Frontal cortex (tissue), 4 donors: Measurements from ENCODE around the gene CD4. TPM values are rescaled to one million over a fixed set of nuclear protein-coding genes. Genes with fewer than 3 reads are reported as not detected.

Experiments
- DNase-seq, 2 donors: peaks; one replicate each; pipeline ENCODE4 v3.0.0; 2012; ENCODE audit warnings: low spot score in 2 of 2
- FAIRE-seq: peaks from 2 replicates; lab custom pipeline; 2012; peaks lifted over from hg19 to GRCh38; lab: Jason Lieb, UNC
- total RNA-seq: library from RNA; depleted of rRNA; stranded (reverse); fragments of >200 nt; gene quantifications from one replicate; pipeline ENCODE4 v1.2.3, GENCODE V29; 2014
- donor health status: control.
- donor health status: control.
- donor health status: control.

Gene CD4
- total RNA-seq, 1 donor from 2014 or later: 2.0 TPM

DNA sequence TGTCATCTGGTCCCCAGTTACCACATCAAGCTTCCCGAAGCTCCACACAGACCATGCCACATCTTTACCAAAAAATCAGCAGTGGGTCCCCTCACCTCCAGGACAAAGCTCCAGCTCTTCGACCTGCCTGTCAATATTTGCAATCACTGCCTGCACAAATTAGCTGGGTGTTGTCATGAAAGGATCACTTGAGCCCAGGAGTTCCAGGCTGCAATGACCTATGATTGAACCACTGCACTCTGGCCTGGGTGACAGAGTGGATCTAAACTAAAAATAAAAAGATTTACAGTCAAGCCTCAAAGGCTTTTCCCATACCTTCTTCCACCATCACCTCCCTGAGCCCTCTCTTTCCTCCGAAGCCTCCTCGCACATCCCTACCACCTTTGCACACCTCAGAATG, 7.2 kb downstream of the CD4 start:
- DNase-seq: no peak
- no peak for FAIRE-seq

DNA sequence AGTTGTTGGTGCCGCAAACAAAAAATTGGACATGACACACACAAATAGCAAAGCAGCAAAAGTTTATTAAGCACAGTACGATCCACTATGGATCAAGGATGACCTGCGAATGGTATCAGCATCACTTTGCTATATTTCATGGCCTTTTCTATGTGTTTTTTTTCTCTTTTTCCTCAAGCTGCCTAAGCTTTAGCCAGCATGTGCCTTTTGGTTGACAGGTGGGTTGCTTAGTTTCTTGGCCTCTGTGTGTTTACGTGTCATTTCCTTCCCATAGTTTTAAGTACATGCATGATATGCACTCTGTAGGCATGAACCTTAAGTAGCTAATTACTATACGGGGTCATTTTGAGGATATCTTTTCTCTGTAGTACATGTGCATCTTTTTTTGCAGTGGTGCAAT, 9.8 kb downstream of the CD4 start:
- no peak for FAIRE-seq
- no peak for DNase-seq

GRCh38 chr12:6807170-6807569, 17.8 kb downstream of the CD4 start:
- DNase-seq (no peak), FAIRE-seq (no peak)

DNA sequence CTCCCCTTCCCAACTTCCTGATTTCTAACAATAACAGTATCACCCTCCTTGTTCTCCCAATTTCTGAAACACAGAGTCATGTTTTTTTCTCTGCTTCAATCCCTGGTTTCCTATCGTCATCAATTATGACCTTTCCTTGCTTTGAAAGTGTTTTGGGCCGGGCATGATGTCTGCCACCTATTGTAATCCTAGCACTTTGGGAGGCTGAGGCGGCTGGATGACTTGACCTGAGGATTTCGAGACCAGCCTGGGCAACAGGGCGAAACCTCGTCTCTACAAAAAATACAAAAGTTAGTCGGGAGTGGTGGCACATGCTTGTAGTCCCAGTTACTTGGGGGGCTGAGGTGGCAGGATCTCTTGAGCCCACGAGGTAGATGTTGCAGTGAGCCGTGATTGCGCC, 19.7 kb downstream of the CD4 start:
- DNase-seq (no peak), FAIRE-seq (no peak)

- FAIRE-seq: no peak
- no peak for DNase-seq
These were observed 21.4 kb downstream of the CD4 start for GRCh38 chr12:6810758-6811157.

GRCh38 chr12:6813363-6813762, 24.0 kb downstream of the CD4 start:
- FAIRE-seq: no peak
- no peak for DNase-seq

- FAIRE-seq: no peak
- no peak for DNase-seq
These were observed 27.3 kb downstream of the CD4 start for GRCh38 chr12:6816598-6816997.

GRCh38 chr12:6817098-6817497, 27.8 kb downstream of the CD4 start:
- FAIRE-seq (no peak), DNase-seq (no peak)

DNA sequence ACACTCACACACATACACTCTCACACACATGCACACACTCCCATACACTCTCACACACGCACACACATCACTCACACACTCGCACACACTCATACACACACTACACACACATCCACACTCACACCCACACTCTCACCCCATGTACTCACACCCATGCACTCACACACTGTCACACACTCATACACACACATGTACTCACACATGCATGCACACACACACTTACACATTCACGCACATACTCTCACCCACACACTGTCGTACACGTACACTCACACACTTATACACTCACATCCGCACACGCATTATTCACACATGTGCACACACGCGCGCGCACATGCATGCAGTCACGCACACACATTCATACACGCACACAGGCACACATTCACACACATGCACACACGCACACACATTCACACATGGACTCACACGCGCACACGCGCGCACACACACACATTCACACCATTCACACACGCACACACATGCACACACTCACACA, 28.4 kb downstream of the CD4 start:
- no peak for FAIRE-seq

DNA sequence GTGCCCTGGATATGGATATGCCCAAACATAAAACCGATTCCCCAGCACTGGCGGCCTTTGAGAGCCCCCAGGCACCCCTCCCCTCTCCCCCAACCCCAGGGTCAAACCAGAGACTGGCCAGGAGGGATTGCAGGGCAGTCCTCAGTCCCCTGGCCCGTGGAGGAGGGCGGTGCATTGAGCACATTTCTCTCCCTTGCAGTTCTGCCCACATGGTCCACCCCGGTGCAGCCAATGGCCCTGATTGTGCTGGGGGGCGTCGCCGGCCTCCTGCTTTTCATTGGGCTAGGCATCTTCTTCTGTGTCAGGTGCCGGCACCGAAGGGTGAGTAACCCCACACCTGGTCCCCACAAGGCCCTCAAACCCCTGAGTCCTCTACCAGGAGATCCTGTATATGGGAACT, 28.9 kb downstream of the CD4 start:
- no peak for DNase-seq
- no peak for FAIRE-seq

More for the DNA sequence above, 28.4 kb downstream of the CD4 start:
- DNase-seq: no peak

DNA sequence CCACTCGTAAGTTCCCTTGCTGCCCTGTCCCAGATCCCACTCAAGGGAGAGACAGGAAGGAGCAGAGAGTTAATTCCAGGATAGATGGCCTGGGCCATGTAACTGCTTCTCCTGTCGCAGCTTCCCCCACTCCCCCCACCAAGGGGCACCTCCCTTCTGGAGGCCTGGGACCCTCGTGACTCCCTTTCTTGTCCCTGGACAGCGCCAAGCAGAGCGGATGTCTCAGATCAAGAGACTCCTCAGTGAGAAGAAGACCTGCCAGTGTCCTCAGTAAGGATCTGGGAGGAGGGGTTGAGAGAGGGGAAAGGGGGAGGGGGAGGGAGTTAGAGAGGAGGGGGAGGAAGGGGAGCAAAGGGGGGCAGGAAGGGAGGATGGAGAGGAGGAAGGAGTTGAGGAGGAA, 29.3 kb downstream of the CD4 start:
- FAIRE-seq (no peak), DNase-seq (no peak)

DNA sequence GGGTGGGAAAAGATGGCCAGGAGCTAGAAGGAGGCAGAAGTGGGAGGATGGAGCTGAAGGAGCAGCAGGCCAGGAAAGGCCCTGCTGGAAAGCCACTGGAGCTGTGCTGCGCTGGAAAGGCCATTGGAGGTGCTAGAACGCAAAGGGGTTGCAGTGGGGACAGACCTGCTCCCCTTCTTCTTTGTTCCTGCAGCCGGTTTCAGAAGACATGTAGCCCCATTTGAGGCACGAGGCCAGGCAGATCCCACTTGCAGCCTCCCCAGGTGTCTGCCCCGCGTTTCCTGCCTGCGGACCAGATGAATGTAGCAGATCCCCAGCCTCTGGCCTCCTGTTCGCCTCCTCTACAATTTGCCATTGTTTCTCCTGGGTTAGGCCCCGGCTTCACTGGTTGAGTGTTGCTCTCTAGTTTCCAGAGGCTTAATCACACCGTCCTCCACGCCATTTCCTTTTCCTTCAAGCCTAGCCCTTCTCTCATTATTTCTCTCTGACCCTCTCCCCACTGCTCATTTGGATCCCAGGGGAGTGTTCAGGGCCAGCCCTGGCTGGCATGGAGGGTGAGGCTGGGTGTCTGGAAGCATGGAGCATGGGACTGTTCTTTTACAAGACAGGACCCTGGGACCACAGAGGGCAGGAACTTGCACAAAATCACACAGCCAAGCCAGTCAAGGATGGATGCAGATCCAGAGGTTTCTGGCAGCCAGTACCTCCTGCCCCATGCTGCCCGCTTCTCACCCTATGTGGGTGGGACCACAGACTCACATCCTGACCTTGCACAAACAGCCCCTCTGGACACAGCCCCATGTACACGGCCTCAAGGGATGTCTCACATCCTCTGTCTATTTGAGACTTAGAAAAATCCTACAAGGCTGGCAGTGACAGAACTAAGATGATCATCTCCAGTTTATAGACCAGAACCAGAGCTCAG, 30.0 kb downstream of the CD4 start:
- FAIRE-seq (no peak), DNase-seq (no peak)

DNA sequence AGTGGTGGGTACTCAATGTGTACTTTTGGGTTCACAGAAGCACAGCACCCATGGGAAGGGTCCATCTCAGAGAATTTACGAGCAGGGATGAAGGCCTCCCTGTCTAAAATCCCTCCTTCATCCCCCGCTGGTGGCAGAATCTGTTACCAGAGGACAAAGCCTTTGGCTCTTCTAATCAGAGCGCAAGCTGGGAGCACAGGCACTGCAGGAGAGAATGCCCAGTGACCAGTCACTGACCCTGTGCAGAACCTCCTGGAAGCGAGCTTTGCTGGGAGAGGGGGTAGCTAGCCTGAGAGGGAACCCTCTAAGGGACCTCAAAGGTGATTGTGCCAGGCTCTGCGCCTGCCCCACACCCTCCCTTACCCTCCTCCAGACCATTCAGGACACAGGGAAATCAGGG, 30.8 kb downstream of the CD4 start:
- DNase-seq (no peak), FAIRE-seq (no peak)

DNA sequence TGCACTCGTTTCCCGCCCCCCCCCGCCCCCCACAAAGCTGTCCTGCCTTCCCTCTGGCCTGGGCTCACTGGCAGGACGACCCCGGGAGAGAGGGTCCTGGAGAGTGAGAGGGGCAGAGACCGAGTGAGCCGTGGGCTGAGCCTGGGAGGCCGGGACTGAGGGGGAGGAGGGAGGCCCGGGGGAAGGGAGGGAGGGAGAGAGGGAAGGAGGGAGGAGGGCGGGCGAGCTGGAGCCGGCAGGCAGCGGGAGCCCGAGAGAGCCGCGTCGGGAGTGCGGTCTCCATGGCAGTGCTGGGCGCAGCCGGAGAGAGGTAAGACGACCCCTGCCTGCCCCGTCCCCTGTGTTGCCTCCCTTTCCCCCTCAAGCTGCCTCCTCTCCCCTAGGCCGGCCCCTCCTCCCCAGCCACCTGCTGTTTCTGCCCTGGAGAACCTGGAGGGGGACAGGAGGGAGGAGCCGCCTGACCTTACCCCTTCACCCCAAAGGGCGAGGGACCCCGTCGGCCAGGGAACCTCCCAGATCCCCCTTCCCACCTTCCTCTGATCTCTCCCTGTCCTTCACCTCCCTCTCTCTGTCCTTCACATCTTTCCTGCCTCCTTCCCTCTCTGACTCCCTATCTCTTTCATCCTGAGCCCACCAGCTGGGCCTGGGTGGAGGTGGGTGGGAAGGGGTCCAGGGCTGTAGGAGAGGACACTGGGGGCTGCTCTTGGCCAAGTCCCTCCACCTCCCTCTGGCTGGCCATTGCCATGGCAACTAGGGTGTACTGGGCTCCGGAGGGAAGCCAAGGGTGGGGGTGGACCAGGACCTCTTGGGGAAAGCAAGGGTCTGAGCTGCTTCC, 32.5 kb downstream of the CD4 start, which contains the start of gene GPR162:
GPR162 (plus strand) TSS at position 231 of the 835 bp plus-strand sequence. CDS start 2,078 bp downstream, outside the sequence.
- FAIRE-seq (no peak), DNase-seq (peak in 1 of 2 donors; percentile 68)

DNA sequence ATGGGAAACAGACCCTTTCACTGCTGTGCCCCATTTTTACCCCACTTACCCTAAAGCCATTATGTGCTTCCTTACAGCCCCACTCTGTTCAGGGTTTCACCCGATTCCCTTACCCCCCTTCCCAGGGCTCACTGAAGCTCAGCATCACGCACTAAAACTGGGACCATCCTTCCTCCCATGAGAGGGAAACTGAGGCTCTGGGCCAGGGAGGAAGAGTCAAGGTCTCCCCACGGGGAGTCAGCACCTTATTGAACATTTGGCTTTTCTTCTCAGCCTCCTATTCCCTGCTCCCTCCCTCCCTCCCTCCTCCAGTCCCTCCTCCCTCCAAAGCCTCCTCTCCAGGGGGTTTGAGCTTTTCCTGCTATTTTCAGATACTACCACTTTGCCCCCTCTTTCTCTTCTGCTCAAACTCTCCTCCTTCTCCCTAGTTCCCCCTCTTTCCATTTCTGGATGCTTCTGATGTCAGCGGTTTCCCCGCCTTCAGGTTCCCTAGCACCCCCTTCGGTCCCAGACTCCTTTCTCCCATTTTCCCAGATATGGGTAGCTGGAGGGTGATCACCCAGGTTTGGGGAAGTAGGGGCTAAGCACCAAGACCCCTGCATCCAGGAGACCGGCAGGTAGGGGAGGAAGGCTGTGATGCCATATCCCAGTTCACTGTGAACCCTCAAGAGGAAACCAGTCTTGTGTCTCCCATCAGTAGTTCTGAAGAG, 33.3 kb downstream of the CD4 start:
- no peak for DNase-seq
- FAIRE-seq: no peak

GRCh38 chr12:6823182-6824084, 34.1 kb downstream of the CD4 start:
- DNase-seq: no peak
- no peak for FAIRE-seq

DNA sequence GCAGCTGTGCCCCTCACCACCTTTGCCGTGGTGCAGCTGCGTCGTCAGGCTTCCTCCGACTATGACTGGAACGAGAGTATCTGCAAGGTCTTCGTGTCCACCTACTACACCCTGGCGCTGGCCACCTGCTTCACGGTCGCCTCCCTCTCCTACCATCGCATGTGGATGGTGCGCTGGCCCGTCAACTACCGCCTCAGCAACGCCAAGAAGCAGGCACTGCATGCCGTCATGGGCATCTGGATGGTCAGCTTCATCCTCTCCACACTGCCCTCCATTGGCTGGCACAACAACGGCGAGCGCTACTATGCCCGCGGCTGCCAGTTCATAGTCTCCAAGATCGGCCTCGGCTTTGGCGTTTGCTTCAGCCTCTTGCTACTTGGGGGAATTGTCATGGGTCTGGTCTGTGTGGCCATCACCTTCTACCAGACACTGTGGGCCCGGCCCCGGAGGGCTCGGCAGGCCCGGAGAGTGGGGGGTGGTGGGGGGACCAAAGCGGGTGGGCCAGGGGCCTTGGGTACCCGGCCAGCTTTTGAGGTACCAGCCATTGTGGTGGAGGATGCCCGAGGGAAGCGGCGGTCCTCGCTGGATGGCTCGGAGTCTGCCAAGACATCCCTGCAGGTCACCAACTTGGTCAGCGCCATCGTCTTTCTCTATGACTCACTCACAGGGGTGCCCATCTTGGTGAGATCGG, 34.9 kb downstream of the CD4 start:
- DNase-seq (no peak), FAIRE-seq (no peak)

- DNase-seq (no peak), FAIRE-seq (no peak)
These were observed 35.6 kb downstream of the CD4 start for GRCh38 chr12:6824901-6825381.
